Adrenal gland (tissue), 12 donors: ENCODE results near the gene SENP8. TPM values are rescaled to one million over a fixed set of nuclear protein-coding genes. Genes with fewer than 3 reads are reported as not detected.

Source experiments
- DNase-seq, 7 donors: peaks; one replicate each; pipeline ENCODE4 v3.0.0-alpha.2; 2019 to 2020
- H3K27ac ChIP-seq, 5 donors: fragments of 200-600 bp; sonication (generic) in 4 of 5; 1 replicate in 3 of 5; 2 replicates in 2 of 5; pipeline versions ENCODE4 v1.5.1 to v1.8.0; 2016 to 2020; ENCODE audit warnings: mild to moderate bottlenecking in 1 of 5
- H3K27me3 ChIP-seq: fragments of 200-600 bp; 2 replicates; pipeline ENCODE4 v1.8.0; 2021
- H3K36me3 ChIP-seq, 2 donors: fragments of 200-600 bp; replicated peaks in 1 of 2; 1 replicate in 1 of 2; 2 replicates in 1 of 2; pipeline versions ENCODE4 v1.5.1 to v1.8.0; 2018 to 2022
- H3K4me1 ChIP-seq, 2 donors: fragments of 200-600 bp; replicated peaks in 1 of 2; 1 replicate in 1 of 2; 2 replicates in 1 of 2; pipeline versions ENCODE4 v1.5.1 to v1.8.0; 2018 to 2021
- H3K4me3 ChIP-seq, 4 donors: fragments of 200-600 bp; sonication (generic) in 3 of 4; one replicate each; pipeline ENCODE4 v1.5.1; 2016 to 2018
- H3K9me3 ChIP-seq, 3 donors: fragments of 200-600 bp; sonication (generic) in 1 of 3; replicated peaks in 1 of 3; 1 replicate in 2 of 3; 2 replicates in 1 of 3; pipeline versions ENCODE4 v1.5.1 to v1.8.0; 2016 to 2021
- CTCF ChIP-seq, 6 experiments: fragments of 450-650 bp in 4 of 6; fragments of 200-600 bp in 2 of 6; sonication (generic) in 1 of 6; IDR thresholded peaks; 1 replicate in 5 of 6; 2 replicates in 1 of 6; pipeline versions ENCODE4 v1.5.1 to v1.8.0; 2016 to 2021; ENCODE audit warnings: antibody characterized with exemption in 6 of 6, mild to moderate bottlenecking in 2 of 6, moderate library complexity in 1 of 6
- POLR2A ChIP-seq, 2 donors: fragments of 450-650 bp; IDR thresholded peaks; one replicate each; pipeline ENCODE4 v1.6.1; 2017; ENCODE audit warnings: antibody characterized with exemption in 2 of 2, mild to moderate bottlenecking in 2 of 2, moderate library complexity in 1 of 2
- WGBS, 4 donors: extraction: QIAGEN DNeasy Blood & Tissue Kit in 2 of 4; methylation state at CpG; one replicate each; pipeline versions ENCODE4 v1.1.5 to v1.1.7; 2013 to 2017; 5-methylcytosine and 5-hydroxymethylcytosine counted together
- intact Hi-C, 2 donors: fragments of 100-400 bp; cut with DNase I; formaldehyde crosslinking; loops; one replicate each; pipeline versions ENCODE4 v1.14.1 to v1.15.0; 2022 to 2023
- polyA plus RNA-seq, 3 donors: library from polyadenylated mRNA; stranded (reverse); fragments of 200-250 nt in 2 of 3; fragments of 350-450 nt in 1 of 3; fragmentation: Illumina TruSeq in 1 of 3; extraction: RNeasy Lipid Tissue Mini Kit (QIAGEN cat#74804) in 1 of 3; gene quantifications; one replicate each; pipeline ENCODE4 v1.2.3, GENCODE V29; 2013 to 2014
- total RNA-seq, 9 donors: library from RNA; depleted of rRNA in 4 of 9; stranded (reverse); fragments of >200 nt in 4 of 9; fragments of 120-200 nt in 1 of 9; fragmentation: NEBNext Ultra II Directional in 1 of 9; extraction: Animal tissue kit (Norgen Biotek cat#: 25700) in 1 of 9; gene quantifications; one replicate each; pipeline versions ENCODE4 v1.1.0 to v1.2.4, GENCODE V29; 2013 to 2023
- donor health status: healthy with polysubstance abuse.
- donor health status: Bipolar disorder and iron deficiency.
- donor health status: DM: yes; HTN: yes; CAD: no.
- donor health status: DM: no; HTN: no; CAD: no.
- donor health status: DM: no; HTN: no; CAD: no.
- donor health status: DM: yes; HTN: yes; CAD: no.

SENP8 gene
- total and polyA plus RNA-seq, 12 donors = 0.94 to 6.0 (median 3.5) TPM

DNA sequence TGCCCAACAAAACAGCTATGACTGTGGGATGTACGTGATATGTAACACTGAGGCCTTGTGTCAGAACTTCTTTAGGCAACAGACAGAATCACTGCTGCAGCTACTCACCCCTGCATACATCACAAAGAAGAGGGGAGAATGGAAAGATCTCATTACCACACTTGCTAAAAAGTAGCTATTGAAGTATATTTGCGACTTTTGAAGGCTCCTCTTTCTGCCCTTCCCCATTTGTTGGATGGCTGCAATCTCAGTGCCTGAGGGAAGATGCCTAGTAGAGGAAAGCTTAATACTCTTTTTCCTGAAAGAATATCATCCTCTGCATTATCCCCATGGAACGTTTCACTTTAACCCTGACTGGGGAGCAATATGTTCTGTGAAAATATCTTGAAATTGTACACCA is 21.9 kb downstream of the SENP8 start:
- DNase-seq = no peak
- 87 to 95% (median 91%) methylated on average over 3 of the region's 3 CpGs for WGBS, 4 donors
- Histone ChIP-seq H3K27me3 (no peaks in the 10 kb centered on the region), H3K4me1 (no peaks in the 10 kb centered on the region), H3K27ac (no peak overlapping the region), H3K9me3 (no peaks in the 10 kb centered on the region), H3K4me3 (no peak overlapping the region), H3K36me3 (no peaks in the 10 kb centered on the region)
- no peak for TF ChIP-seq POLR2A (IDR thresholded peaks at IDR 0.05)
- TF ChIP-seq CTCF (IDR thresholded peaks at IDR 0.05) = no peak
- intact Hi-C loops = no loop called here

DNA sequence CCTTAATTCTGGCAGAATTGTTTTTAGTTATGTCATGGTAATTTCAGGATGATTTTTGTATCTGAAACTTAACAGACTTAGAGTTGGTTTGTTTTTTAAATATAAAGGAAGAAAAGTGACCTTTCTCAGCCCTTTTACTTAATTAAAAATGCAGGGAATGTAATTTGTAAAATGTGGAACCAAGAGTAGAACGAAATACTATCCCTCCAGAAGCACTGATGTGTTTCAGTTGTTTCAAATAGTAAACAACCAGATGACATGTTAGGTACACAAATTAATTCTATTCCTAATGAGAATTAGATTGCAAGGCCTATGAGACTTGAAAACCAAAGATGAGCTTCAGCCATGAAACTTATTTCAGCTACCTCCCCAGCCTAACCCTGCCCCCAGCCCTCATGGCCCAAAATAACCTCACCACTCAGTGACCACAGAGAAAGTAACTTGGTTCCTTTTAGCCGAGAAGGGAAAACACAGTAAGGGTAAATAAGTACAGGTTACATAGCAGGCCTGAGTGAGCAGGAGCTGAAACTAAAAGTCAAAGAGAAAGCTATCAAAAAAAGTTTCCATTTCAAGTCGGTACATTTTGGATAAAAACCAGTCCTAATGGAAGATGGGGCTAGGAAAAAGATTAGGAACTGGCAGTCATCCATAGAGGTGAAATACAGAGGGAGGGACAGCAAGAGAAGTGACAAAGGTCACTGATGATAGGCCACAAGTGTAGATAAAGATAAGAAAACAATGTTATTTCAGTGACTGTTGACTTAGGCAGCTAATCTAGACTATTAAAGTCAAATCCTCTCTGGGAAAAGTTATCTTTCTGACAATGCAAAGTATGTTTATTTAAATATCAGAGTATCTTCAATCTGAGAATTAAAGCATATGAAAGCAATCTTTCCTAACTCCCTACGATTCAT is 23.2 kb downstream of the SENP8 start:
- TF ChIP-seq POLR2A (IDR thresholded peaks at IDR 0.05) (no peak), CTCF (IDR thresholded peaks at IDR 0.05) (no peak)

GRCh38 chr15:72146221-72146620 is 28.0 kb downstream of the SENP8 start:
- DNase-seq = no peak
- 89 to 98% (median 90%) methylated on average over 3 of the region's 3 CpGs for WGBS, 4 donors
- Histone ChIP-seq H3K9me3 (no peaks in the 10 kb centered on the region), H3K36me3 (no peaks in the 10 kb centered on the region), H3K4me1 (no peaks in the 10 kb centered on the region), H3K27me3 (no peaks in the 10 kb centered on the region), H3K27ac (no peak overlapping the region), H3K4me3 (no peak overlapping the region)
- TF ChIP-seq CTCF (IDR thresholded peaks at IDR 0.05) = no peak
- TF ChIP-seq POLR2A (IDR thresholded peaks at IDR 0.05) = no peak
- intact Hi-C loops = no loop called here

More for the DNA sequence above, 23.2 kb downstream of the SENP8 start:
- DNase-seq = no peak
- no peaks in the 10 kb centered on the region for H3K4me1 ChIP-seq
- H3K27ac ChIP-seq = no peak overlapping the region
- intact Hi-C loops = no loop called here
- H3K27me3 ChIP-seq = no peaks in the 10 kb centered on the region
- 65 to 69% (median 68%) methylated on average over 4 of the region's 4 CpGs for WGBS, 4 donors
- no peaks in the 10 kb centered on the region for H3K9me3 ChIP-seq
- no peaks in the 10 kb centered on the region for H3K36me3 ChIP-seq
- H3K4me3 ChIP-seq = no peak overlapping the region

GRCh38 chr15:72146934-72147333 is 28.7 kb downstream of the SENP8 start:
- Histone ChIP-seq H3K4me3 (no peak overlapping the region), H3K27me3 (no peaks in the 10 kb centered on the region), H3K36me3 (no peaks in the 10 kb centered on the region), H3K9me3 (no peaks in the 10 kb centered on the region), H3K27ac (no peak overlapping the region), H3K4me1 (no peaks in the 10 kb centered on the region)
- no peak for TF ChIP-seq POLR2A (IDR thresholded peaks at IDR 0.05)
- no peak for TF ChIP-seq CTCF (IDR thresholded peaks at IDR 0.05)
- DNase-seq = no peak
- intact Hi-C loops = no loop called here
